Gastrocnemius medialis (tissue), 4 donors: ENCODE results near the gene TTLL9. TPM values are rescaled to one million over a fixed set of nuclear protein-coding genes. Genes with fewer than 3 reads are reported as not detected.
"Not testable (repeated sequence)": the region's sequence is repeated elsewhere in the genome, so short reads cannot be mapped to it uniquely, and the experiment has no call there.

Experiments
- ATAC-seq, 2 donors: fragments of 150-250 bp; one replicate each; pipeline ENCODE4 v1.9.1; 2016
- DNase-seq, 2 donors: peaks; one replicate each; pipeline ENCODE4 v3.0.0-alpha.2; 2019
- H3K27ac ChIP-seq, 4 donors: fragments of 200-600 bp; sonication (generic); 1 replicate in 1 of 4; 2 replicates in 3 of 4; pipeline ENCODE4 v1.5.1; 2016 to 2018; ENCODE audit warnings: mild to moderate bottlenecking in 2 of 4, moderate library complexity in 1 of 4
- H3K27me3 ChIP-seq, 3 donors: fragments of 200-600 bp; sonication (generic) in 2 of 3; 1 replicate in 1 of 3; 2 replicates in 2 of 3; pipeline versions ENCODE4 v1.5.1 to v1.6.0; 2016 to 2019; ENCODE audit warnings: mild to moderate bottlenecking in 1 of 3, moderate library complexity in 1 of 3
- H3K36me3 ChIP-seq, 2 donors: fragments of 200-600 bp; sonication (generic) in 1 of 2; one replicate each; pipeline ENCODE4 v1.5.1; 2017 to 2018
- H3K4me1 ChIP-seq, 2 donors: fragments of 200-600 bp; sonication (generic) in 1 of 2; one replicate each; pipeline ENCODE4 v1.5.1; 2016 to 2017; ENCODE audit warnings: mild to moderate bottlenecking in 2 of 2
- H3K4me3 ChIP-seq, 4 donors: fragments of 200-600 bp; sonication (generic) in 3 of 4; 1 replicate in 1 of 4; 2 replicates in 3 of 4; pipeline ENCODE4 v1.5.1; 2016 to 2019; ENCODE audit warnings: mild to moderate bottlenecking in 2 of 4
- H3K9me3 ChIP-seq, 3 donors: fragments of 200-600 bp; sonication (generic) in 2 of 3; 1 replicate in 1 of 3; 2 replicates in 2 of 3; pipeline ENCODE4 v1.5.1; 2016 to 2019
- CTCF ChIP-seq, 5 experiments: fragments of 450-650 bp in 3 of 5; fragments of 200-600 bp in 2 of 5; sonication (generic) in 2 of 5; IDR thresholded peaks in 4 of 5; conservative IDR thresholded peaks in 1 of 5; 1 replicate in 4 of 5; 2 replicates in 1 of 5; pipeline ENCODE4 v1.5.1; 2016 to 2019; ENCODE audit warnings: antibody characterized with exemption in 5 of 5, mild to moderate bottlenecking in 3 of 5, moderate library complexity in 3 of 5
- POLR2A ChIP-seq, 2 donors: fragments of 450-650 bp; IDR thresholded peaks; one replicate each; pipeline ENCODE4 v1.6.1; 2017; ENCODE audit warnings: antibody characterized with exemption in 2 of 2, mild to moderate bottlenecking in 2 of 2, moderate library complexity in 2 of 2
- in situ Hi-C, 4 donors: fragments of 200-750 bp; cut with MboI; loops; one replicate each; pipeline versions ENCODE4 v1.15.0 to v1.8.0; 2017; ENCODE audit warnings: low sequenced_read_pairs in 4 of 4
- intact Hi-C: fragments of 100-400 bp; cut with DNase I; formaldehyde crosslinking; loops from one replicate; pipeline ENCODE4 v1.15.1; 2023; ENCODE audit warnings: low total_unique reads
- total RNA-seq, 4 donors: library from RNA; depleted of rRNA; stranded (reverse); fragments of >200 nt; gene quantifications; one replicate each; pipeline versions ENCODE4 v1.1.0 to v1.2.3, GENCODE V29; 2016

Gene TTLL9
- total RNA-seq, 4 donors from 2014 or later = not detected

- Histone ChIP-seq H3K4me3 (peak overlapping the region in 2 of 4 donors; percentile 21 to 24), H3K27me3 (no peaks in the 10 kb centered on the region), H3K27ac (peak overlapping the region; percentile 82 to 95 (median 93)), H3K9me3 (no peaks in the 10 kb centered on the region), H3K36me3 (no peaks in the 10 kb centered on the region), H3K4me1 (peaks cover 46 to 76% of the 10 kb centered on the region in 2 donors)
- DNase-seq (no peak), ATAC-seq (no peak)
- in situ Hi-C loops (loop anchor here in 3 of 4 donors (10.0 to 25.0 kb wide), 4 partner anchors 89 to 211 kb away; partner anchors contain the start of genes PDRG1 (in 1 of the 3) and TPX2 (in 1 of the 3)), intact Hi-C loops (loop anchor here (1.0 to 2.0 kb wide), 3 partner anchors 13 to 208 kb away; no protein-coding TSS in a partner anchor)
- TF ChIP-seq CTCF (IDR thresholded peaks at IDR 0.05 in 4 of 5, conservative IDR thresholded peaks at IDR 0.05 in 1 of 5) (no peak), POLR2A (IDR thresholded peaks at IDR 0.05) (no peak)
Measured at GRCh38 chr20:31823360-31824124, 46.9 kb upstream of the TTLL9 start.

DNA sequence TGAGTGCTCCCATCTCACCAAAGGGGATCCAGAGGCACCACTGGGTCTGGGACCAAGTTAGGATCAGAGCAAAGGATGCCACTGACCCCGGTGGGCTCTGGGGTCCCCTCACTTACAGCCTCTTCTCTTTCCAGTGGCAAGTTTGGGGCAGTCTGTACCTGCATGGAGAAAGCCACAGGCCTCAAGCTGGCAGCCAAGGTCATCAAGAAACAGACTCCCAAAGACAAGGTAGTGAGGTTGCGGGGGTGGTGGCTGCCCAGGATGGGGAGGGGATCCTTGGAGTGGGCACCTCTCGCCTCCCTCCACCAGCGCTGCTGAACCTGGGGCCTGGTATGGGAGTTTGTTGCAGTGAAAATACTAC is 46.3 kb upstream of the TTLL9 start:
- no peak for TF ChIP-seq POLR2A (IDR thresholded peaks at IDR 0.05)
- no peak for TF ChIP-seq CTCF (IDR thresholded peaks at IDR 0.05 in 4 of 5, conservative IDR thresholded peaks at IDR 0.05 in 1 of 5)
- Histone ChIP-seq H3K4me3 (no peak overlapping the region), H3K27me3 (no peaks in the 10 kb centered on the region), H3K9me3 (no peaks in the 10 kb centered on the region), H3K36me3 (no peaks in the 10 kb centered on the region), H3K4me1 (peaks cover 41 to 76% of the 10 kb centered on the region in 2 donors), H3K27ac (peak overlapping the region; percentile 82 to 95 (median 93))
- in situ Hi-C loops (loop anchor here in 3 of 4 donors (10.0 to 25.0 kb wide), 4 partner anchors 89 to 211 kb away; partner anchors contain the start of genes PDRG1 (in 1 of the 3) and TPX2 (in 1 of the 3)), intact Hi-C loops (loop anchor here (1.0 kb wide), 1 partner anchor 207 kb away; no protein-coding TSS in a partner anchor)
- no peak for DNase-seq
- ATAC-seq = no peak

DNA sequence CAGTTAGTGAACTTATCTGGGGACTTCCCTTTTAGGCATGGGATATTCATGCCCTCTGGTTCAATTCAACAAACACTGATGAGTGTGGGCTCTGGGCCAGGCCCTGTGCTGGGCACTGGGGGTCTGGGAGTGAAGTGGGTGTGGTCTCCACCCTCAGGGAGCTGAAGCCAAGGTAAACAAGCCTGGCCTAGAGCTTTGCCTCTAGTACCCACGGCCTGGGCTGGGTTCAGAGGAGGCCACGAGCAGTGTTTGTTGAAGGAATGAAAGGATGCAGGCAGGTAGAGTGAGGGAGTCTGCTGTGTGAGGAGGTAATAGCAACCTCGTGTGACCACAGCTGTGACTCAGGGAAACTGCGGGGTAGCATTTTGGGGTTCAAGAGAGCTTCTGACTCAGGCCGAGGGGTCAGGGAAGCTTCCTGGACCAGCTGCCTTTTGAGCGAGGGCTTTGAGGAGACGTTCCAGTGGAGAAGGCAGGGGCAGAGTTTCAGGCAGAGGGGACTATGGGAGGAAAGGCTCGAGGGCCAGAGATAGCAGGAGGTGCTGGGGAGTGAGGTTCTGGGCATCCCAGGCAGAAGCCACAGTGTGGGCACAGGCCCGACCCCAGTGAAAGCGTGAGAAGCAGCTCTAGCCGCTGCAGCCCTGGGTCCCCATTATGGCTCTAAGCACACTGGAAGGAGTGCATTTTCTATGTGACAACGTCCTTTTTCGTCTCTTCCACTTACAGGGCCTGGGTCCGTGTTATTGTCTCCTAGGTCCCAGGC is 45.7 kb upstream of the TTLL9 start:
- in situ Hi-C loops (loop anchor here (10.0 to 25.0 kb wide), 5 partner anchors 87 to 210 kb away; partner anchors contain the start of genes TPX2 (in 2 of the 4) and PDRG1 (in 1 of the 4)), intact Hi-C loops (loop anchor here (1.0 kb wide), 1 partner anchor 207 kb away; no protein-coding TSS in a partner anchor)
- ATAC-seq = no peak
- Histone ChIP-seq H3K4me1 (peaks cover 41 to 74% of the 10 kb centered on the region in 2 donors), H3K9me3 (no peaks in the 10 kb centered on the region), H3K27me3 (no peaks in the 10 kb centered on the region), H3K36me3 (no peaks in the 10 kb centered on the region), H3K27ac (peak overlapping the region; percentile 82 to 95 (median 93)), H3K4me3 (no peak overlapping the region)
- TF ChIP-seq POLR2A (IDR thresholded peaks at IDR 0.05) = no peak
- no peak for DNase-seq

DNA sequence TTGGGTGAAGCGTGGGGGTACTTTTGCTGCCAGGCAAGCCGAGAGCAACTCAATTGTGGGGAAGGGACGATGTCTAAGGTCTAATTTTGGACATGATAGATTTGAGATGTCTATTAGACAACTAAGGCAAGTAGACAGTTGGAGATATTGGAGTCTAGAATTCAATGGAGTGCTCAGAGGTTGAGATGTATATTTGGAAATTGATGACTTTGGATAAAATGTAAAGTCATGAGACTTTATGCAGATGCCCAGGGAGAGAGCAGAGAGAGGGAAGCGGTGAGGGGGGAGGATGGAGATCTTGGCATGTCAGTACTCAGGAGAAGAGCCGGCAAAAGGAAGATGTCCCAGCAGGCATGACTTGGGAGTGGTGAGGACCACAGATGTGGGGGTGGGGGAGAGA is 44.4 kb upstream of the TTLL9 start:
- no peaks in the 10 kb centered on the region for H3K36me3 ChIP-seq
- peaks cover 31 to 70% of the 10 kb centered on the region in 2 donors for H3K4me1 ChIP-seq
- intact Hi-C loops (no loop called here), in situ Hi-C loops (loop anchor here in 3 of 4 donors (10.0 to 25.0 kb wide), 4 partner anchors 89 to 209 kb away; partner anchors contain the start of genes TPX2 (in 2 of the 3) and PDRG1 (in 1 of the 3))
- ATAC-seq (no peak), DNase-seq (no peak)
- peak overlapping the region; percentile 82 to 95 (median 93) for H3K27ac ChIP-seq
- TF ChIP-seq POLR2A (IDR thresholded peaks at IDR 0.05) = no peak
- no peak overlapping the region for H3K4me3 ChIP-seq
- H3K27me3 ChIP-seq = no peaks in the 10 kb centered on the region
- H3K9me3 ChIP-seq = no peaks in the 10 kb centered on the region

- intact Hi-C loops = no loop called here
- no peak for ATAC-seq
- no peaks in the 10 kb centered on the region for H3K9me3 ChIP-seq
Measured at GRCh38 chr20:31827059-31827458, 43.4 kb upstream of the TTLL9 start.

GRCh38 chr20:31828016-31828415 is 42.4 kb upstream of the TTLL9 start:
- H3K4me1 ChIP-seq = peaks cover 24 to 57% of the 10 kb centered on the region in 2 donors
- H3K27me3 ChIP-seq, intact Hi-C loops, H3K9me3 ChIP-seq, H3K36me3 ChIP-seq, H3K4me3 ChIP-seq, ATAC-seq, DNase-seq: not testable (repeated sequence)
- in situ Hi-C loops = loop anchor here in 3 of 4 donors (10.0 to 25.0 kb wide), 4 partner anchors 91 to 207 kb away; partner anchors contain the start of genes TPX2 (in 2 of the 3) and PDRG1 (in 1 of the 3)
- H3K27ac ChIP-seq = peak overlapping the region; percentile 24 to 95 (median 88)

More at GRCh38 chr20:31827059-31827458, 43.4 kb upstream of the TTLL9 start:
- in situ Hi-C loops = loop anchor here in 3 of 4 donors (10.0 to 25.0 kb wide), 4 partner anchors 90 to 208 kb away; partner anchors contain the start of genes TPX2 (in 2 of the 3) and PDRG1 (in 1 of the 3)
- Histone ChIP-seq H3K27ac (peak overlapping the region; percentile 24 to 95 (median 88)), H3K4me1 (peaks cover 26 to 65% of the 10 kb centered on the region in 2 donors), H3K4me3 (no peak overlapping the region), H3K36me3 (peaks cover 0 to 4% of the 10 kb centered on the region in 2 donors), H3K27me3 (no peaks in the 10 kb centered on the region)
- TF ChIP-seq CTCF (IDR thresholded peaks at IDR 0.05 in 4 of 5, conservative IDR thresholded peaks at IDR 0.05 in 1 of 5) (no peak), POLR2A (IDR thresholded peaks at IDR 0.05) (no peak)
- DNase-seq = no peak
